Measurements from ENCODE around the gene ZBTB39. TPM values are rescaled to one million over a fixed set of nuclear protein-coding genes. Genes with fewer than 3 reads are reported as not detected.

Gene ZBTB39
- total and polyA plus RNA-seq, 2 donors (not counting 1 experiment from before 2014, with no cell fraction given) = 5.4 to 13.9 TPM

DNA sequence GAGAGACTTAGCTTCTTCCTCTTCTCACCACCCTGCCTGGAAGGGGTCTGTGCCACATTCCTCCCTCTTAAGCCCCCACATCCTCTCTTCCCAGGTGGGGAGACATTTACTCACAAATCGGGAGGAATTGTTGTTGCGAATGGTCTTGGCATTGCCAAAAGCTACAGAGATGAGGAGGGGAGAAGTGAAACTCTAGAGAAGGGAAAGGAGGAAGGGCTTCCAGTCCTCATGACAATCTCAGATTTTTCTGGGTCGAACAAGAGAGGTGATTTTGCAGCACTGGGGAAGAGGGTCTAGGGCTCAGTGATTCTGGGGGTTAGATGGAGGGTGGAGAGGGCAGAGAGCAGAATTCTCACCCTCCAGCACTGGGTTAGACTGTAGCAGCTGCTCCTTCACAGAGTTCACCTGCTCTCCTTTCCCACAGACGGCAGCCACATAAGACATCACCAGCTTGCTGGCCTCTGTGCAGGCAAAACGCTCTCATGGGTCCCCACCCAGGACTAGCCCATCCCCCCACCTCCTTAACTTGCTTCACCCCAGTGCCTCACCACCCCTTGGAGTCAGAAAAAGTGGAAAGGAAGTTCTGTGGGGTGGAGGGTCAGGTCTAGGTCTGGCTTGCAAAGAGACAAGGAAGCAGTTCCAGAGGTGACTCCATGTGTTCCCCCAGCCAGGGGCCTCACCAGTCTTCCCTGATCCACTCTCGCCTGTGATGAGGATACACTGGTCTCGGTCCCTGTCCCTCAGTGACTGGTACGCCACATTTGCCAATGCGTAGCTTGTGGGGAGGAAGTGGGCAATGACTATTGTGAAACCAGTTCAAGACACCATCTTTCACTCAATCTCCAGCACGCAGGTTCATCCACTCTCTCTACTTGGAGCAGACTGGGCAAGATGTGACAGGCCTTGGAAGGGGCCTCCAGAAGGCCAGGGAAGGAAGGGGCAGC, 40.9 kb upstream of the ZBTB39 start:
- POLR2A ChIA-PET = interaction anchor here (0.5 to 1.0 kb wide), 5 partner anchors 21 to 312 kb away, joined by 3 to 8 read pairs (median 3); no protein-coding TSS in a partner anchor
- TF ChIP-seq, protein P1, sequence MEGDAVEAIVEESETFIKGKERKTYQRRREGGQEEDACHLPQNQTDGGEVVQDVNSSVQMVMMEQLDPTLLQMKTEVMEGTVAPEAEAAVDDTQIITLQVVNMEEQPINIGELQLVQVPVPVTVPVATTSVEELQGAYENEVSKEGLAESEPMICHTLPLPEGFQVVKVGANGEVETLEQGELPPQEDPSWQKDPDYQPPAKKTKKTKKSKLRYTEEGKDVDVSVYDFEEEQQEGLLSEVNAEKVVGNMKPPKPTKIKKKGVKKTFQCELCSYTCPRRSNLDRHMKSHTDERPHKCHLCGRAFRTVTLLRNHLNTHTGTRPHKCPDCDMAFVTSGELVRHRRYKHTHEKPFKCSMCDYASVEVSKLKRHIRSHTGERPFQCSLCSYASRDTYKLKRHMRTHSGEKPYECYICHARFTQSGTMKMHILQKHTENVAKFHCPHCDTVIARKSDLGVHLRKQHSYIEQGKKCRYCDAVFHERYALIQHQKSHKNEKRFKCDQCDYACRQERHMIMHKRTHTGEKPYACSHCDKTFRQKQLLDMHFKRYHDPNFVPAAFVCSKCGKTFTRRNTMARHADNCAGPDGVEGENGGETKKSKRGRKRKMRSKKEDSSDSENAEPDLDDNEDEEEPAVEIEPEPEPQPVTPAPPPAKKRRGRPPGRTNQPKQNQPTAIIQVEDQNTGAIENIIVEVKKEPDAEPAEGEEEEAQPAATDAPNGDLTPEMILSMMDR (IDR thresholded peaks at IDR 0.05) = no peak
- no peak for TF ChIP-seq EZH2 (IDR thresholded peaks at IDR 0.05; ENCODE audit: borderline replicate concordance, insufficient read depth, low read depth, low read length, poor library complexity, severe bottlenecking)
- DNase-seq (peak; percentile 50), ATAC-seq (ENCODE audit: low read depth) (peak; percentile 49)
- Histone ChIP-seq H3K9me3 (ENCODE audit: control extremely low read depth in 1 of 3, control insufficient read depth in 2 of 3, insufficient read depth in 1 of 3, low read length in 2 of 3) (no peaks in the 10 kb centered on the region), H3K79me2 (ENCODE audit: control insufficient read depth, insufficient read depth, low read length) (no peaks in the 10 kb centered on the region), H3K9ac (ENCODE audit: low read length) (peak overlapping the region; percentile 41), H3K27ac (ENCODE audit: low read length in 2 of 2) (no peak overlapping the region), H3K4me1 (ENCODE audit: control insufficient read depth in 2 of 2, insufficient read depth in 2 of 2, low read length in 2 of 2) (peaks cover 18 to 24% of the 10 kb centered on the region in 2 donors), H3K4me2 (replicated peaks; ENCODE audit: low read depth, low read length, poor library complexity, severe bottlenecking) (peak overlapping the region; percentile 55), H3K27me3 (replicated peaks in 1 of 4; ENCODE audit: control extremely low read depth in 1 of 4, control insufficient read depth in 3 of 4, insufficient read depth in 4 of 4, low read length in 3 of 4) (no peaks in the 10 kb centered on the region), H3K36me3 (replicated peaks in 1 of 2; ENCODE audit: control extremely low read depth in 1 of 2, control insufficient read depth in 1 of 2, extremely low read depth in 1 of 2, insufficient read depth in 2 of 2, low read length in 1 of 2) (no peaks in the 10 kb centered on the region), H2AFZ (ENCODE audit: insufficient read depth, low read depth, low read length, poor library complexity, severe bottlenecking) (peak overlapping the region; percentile 59), H4K20me1 (ENCODE audit: control insufficient read depth, insufficient read depth, low read length, poor library complexity, severe bottlenecking) (no peaks in the 10 kb centered on the region), H3K4me3 (ENCODE audit: control extremely low read depth in 1 of 5, extremely low read depth in 1 of 5, insufficient read depth in 1 of 5, low read depth in 2 of 5, low read length in 4 of 5) (peak overlapping the region in 2 of 5 experiments; percentile 11 to 38)
- CTCF ChIA-PET = interaction anchor here (1.2 to 3.0 kb wide), 4 partner anchors 13 to 22 kb away, joined by 3 to 12 read pairs (median 6); no protein-coding TSS in a partner anchor
- WGBS (ENCODE audit: insufficient coverage) = 40% methylated on average over 1 of the region's 10 CpGs
- intact Hi-C loops (cut with micrococcal nuclease) = loop anchor here (2.0 kb wide), 1 partner anchor 14 kb away; no protein-coding TSS in a partner anchor
- Mint-ChIP-seq H3K4me1 (peaks cover 26% of the 10 kb centered on the region), H3K9me3 (ENCODE audit: insufficient read depth) (no peaks in the 10 kb centered on the region), H3K4me3 (peak overlapping the region; percentile 74), H3K27me3 (no peaks in the 10 kb centered on the region), H3K27ac (peak overlapping the region; percentile 82)

Measured in B cell (primary cell).